NCI-H2081 treated with DMSO at 0.1 percent for 48 hours (cell line): ENCODE data around the gene BRINP2.

Experiments used
- DNase-seq: peaks from one replicate; lab custom pipeline; 2025; lab: John Stamatoyannopoulos, UW

Gene BRINP2

GRCh38 chr1:177165069-177165439, 5.7 kb upstream of the BRINP2 start:
- no peak for DNase-seq

- no peak for DNase-seq
These were observed 872 bp downstream of the BRINP2 start for GRCh38 chr1:177171536-177172123.

GRCh38 chr1:177172272-177172671, 1.5 kb downstream of the BRINP2 start:
- no peak for DNase-seq

GRCh38 chr1:177172866-177173265, 2.1 kb downstream of the BRINP2 start:
- DNase-seq: no peak

- no peak for DNase-seq
These were observed 3.2 kb downstream of the BRINP2 start for GRCh38 chr1:177173976-177174375.

GRCh38 chr1:177174921-177175634, 4.3 kb downstream of the BRINP2 start:
- no peak for DNase-seq

GRCh38 chr1:177181280-177181630, 10.5 kb downstream of the BRINP2 start:
- no peak for DNase-seq

GRCh38 chr1:177181631-177182291, 11.0 kb downstream of the BRINP2 start:
- no peak for DNase-seq

- DNase-seq: no peak
These were observed 13.1 kb downstream of the BRINP2 start for GRCh38 chr1:177183836-177184235.

- no peak for DNase-seq
These were observed 14.5 kb downstream of the BRINP2 start for GRCh38 chr1:177185209-177185608.

GRCh38 chr1:177186639-177187038, 15.9 kb downstream of the BRINP2 start:
- DNase-seq: no peak

- DNase-seq: no peak
These were observed 19.7 kb downstream of the BRINP2 start for GRCh38 chr1:177190308-177190970.

GRCh38 chr1:177198243-177198642, 27.5 kb downstream of the BRINP2 start:
- DNase-seq: no peak

GRCh38 chr1:177200290-177200689, 29.5 kb downstream of the BRINP2 start:
- no peak for DNase-seq

GRCh38 chr1:177206831-177207355, 36.1 kb downstream of the BRINP2 start:
- no peak for DNase-seq

- DNase-seq: no peak
These were observed 38.2 kb downstream of the BRINP2 start for GRCh38 chr1:177208920-177209319.

GRCh38 chr1:177209357-177209756, 38.6 kb downstream of the BRINP2 start:
- peak; percentile 40 for DNase-seq

GRCh38 chr1:177210071-177210470, 39.3 kb downstream of the BRINP2 start:
- DNase-seq: no peak

GRCh38 chr1:177211231-177211630, 40.5 kb downstream of the BRINP2 start:
- DNase-seq: no peak

GRCh38 chr1:177216587-177217202, 45.9 kb downstream of the BRINP2 start:
- DNase-seq: no peak

- no peak for DNase-seq
These were observed 49.0 kb downstream of the BRINP2 start for GRCh38 chr1:177219554-177220458.
